Activated CD8-positive, alpha-beta memory T cell treated with anti-CD3 and anti-CD28 coated beads, Interleukin-2, amount 50 U/mL, for 24 hours (primary cell): ENCODE data around the gene MIER3.
"Not testable (repeated sequence)": the region's sequence is repeated elsewhere in the genome, so short reads cannot be mapped to it uniquely, and the experiment has no call there.

ENCODE experiments used
- DNase-seq: peaks from one replicate; pipeline ENCODE4 v3.0.0-alpha.2; 2020; ENCODE audit errors: extremely low read depth

MIER3 gene, protein sequence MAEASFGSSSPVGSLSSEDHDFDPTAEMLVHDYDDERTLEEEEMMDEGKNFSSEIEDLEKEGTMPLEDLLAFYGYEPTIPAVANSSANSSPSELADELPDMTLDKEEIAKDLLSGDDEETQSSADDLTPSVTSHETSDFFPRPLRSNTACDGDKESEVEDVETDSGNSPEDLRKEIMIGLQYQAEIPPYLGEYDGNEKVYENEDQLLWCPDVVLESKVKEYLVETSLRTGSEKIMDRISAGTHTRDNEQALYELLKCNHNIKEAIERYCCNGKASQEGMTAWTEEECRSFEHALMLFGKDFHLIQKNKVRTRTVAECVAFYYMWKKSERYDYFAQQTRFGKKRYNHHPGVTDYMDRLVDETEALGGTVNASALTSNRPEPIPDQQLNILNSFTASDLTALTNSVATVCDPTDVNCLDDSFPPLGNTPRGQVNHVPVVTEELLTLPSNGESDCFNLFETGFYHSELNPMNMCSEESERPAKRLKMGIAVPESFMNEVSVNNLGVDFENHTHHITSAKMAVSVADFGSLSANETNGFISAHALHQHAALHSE

DNA sequence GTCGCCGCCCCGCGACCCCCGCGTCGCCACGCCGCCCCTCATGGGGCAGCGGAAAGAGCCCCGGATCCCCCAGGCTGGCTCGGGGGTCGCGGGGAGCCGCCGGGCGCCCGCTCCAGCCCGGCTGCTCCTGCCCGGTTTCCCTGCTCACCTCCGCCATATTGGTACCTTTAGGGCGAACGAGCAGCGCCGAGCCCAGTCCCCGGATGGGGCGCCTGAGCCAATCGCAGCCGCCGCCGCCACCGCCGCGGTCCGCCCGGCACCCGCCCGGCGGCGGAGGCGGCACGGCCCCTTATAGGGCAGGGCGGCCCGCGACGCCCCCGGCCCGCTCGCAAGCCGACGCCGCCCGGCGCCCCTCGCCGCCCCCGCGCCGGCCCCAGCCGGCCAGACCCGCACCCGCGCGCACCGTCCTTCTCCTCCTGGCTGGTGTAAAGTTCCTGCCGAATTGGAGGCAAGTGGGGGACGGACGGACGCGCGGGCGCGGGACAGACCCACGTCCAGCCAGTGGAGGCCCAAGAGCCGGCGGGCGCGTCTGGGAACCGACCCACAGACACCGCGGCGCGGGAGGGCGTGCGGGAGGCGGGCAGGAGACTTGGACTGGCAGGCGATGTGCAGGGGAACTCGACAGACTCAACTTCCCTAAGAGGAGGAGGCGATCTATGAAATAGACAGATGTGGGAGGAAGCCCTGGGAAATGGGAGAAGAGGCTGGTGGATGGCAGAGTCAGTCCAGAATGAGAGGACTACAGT, at the start of gene MIER3:
Gene MIER3, minus strand, starts transcription at position 178 of the 746 bp plus-strand sequence. Its CDS starts 21 bp downstream, at position 157.
- DNase-seq: peak; percentile 44

DNA sequence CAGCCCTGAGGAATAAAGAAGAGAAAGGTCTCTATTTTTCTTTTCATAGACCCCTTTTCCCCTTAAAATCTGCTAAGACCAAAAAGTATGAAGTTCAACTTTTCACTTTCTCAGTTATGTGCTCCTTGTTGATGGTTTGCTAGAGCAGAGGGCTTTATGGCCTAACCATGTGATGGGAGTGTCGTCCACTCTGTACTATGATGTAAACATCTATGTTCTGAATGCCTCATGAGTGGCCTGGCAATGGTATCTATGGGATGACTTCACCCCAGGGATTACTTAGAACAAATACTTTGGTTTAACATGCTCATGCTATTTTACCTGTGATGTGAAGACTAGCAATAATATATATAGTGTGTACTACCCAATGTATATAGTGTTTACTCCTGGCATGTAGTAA, 43.7 kb upstream of the MIER3 start:
- no peak for DNase-seq

DNA sequence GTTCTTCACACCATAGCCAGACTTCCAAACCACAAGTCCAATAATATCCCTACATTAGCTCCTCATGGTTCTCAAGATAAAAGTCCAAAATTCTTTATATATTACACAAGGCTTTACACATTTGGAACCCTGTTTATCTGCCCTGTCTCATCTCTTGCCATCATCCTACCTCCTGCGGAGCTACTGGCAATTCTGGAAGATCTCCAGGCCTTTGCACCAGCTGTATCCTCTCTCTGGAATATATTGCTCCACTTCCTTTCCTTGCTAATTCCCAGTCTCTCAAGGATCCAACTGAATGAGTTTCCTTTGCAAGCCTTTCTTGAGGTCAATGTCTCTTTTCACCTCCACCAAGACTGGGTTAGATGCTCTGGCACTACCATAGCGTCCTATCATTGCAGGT, 41.3 kb upstream of the MIER3 start:
- DNase-seq: no peak

DNA sequence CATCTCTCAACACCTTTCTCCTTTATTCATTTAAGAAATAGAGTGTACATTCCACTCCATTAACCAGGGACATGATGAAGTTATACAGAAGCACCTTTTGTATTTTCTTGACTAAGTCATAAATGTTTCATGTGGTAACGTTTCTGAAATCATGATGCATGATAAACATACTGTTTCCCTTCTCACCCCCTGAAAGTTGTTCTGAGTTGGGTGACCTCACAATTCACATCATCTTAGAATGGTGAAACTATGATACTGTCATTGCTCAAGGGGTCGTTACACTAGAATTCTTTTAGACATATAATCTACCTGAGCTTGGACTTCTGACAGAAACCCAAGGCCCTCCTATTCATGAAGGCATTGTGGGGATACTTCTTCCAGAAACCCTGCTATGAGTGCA, 37.8 kb upstream of the MIER3 start:
- DNase-seq: no peak

DNA sequence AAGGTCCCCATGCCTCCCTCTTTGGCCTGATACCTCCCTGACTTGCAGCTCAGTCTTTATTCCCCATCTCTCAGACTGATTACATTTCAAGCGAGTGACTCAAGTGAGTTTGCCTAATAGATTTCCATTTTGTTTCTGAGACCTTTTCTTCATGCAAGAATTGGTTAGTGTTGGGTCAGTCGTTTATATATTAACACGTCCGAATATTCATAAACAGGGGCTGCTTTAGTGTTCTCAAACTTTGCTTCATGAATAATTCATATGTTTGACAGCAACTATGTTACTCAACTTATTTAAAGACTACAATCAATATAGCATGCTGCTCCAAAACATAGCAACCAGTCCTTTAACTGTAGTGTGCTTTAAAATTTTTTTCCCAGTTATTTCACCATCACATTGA, 36.6 kb upstream of the MIER3 start:
- DNase-seq: no peak

DNA sequence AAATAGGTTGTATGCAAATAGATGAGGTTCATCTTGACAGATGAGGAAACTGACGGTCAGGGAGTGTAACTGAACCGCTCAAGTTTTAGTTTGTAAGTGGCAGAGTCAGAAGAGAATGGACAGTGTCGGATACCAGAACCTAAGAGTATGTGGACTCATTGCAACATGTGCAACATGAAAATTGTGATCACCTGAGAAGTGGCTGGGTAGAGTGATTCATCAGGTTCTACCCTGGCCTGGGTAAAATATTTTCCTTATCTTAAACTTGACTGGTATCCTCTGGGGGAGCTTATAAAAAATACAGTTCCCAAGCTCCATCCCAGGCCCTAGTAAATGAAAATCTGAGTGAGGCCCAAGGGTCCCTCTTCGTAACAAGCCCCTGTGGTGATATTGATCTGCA, 35.2 kb upstream of the MIER3 start:
- DNase-seq: no peak

DNA sequence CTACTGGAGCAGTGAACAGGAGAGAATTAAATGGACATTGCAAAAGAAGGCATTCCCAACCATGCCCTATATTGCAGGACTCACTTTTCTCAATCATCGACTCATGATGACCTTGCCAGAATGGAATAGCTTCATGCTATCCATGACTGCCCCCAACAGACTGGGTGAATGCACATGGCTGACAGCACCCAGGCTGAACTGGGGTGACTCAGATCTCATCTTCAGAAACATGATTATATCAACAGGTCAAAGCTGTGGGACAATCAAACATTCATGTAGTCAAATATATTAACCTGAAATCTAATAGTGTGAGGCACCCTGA, 34.7 kb upstream of the MIER3 start:
- no peak for DNase-seq

DNA sequence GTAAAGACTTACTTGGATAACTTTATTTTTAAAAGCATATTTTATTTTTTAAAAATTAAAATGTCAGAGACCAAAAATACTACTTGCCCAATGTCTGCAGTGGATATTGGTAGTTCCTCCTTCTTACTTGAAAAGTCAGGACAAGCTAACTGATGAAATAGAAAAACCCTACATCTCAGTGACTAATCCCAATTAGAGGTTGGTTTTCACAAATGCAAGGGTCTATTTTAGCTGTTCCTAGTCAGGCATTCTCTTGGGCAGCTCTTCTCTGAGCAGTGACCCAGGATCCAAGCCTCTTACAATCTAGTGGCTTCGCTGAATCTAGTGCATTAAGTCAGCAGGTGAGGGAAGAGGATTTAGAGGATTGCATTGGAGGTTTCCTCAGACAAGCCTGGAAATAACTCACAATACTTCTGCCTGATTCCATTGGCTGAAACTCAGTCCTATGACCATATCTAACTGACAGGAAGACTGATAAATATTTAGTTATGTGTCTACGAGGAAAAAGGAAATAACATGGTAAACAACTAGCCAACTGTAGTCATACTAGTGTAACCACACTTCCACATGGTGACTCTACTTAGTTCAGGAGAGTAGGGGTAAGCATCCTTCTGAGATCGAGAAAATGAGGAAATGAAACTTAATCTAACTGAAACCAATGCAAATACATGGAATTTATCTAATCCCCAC, 34.2 kb upstream of the MIER3 start:
- DNase-seq: no peak

DNA sequence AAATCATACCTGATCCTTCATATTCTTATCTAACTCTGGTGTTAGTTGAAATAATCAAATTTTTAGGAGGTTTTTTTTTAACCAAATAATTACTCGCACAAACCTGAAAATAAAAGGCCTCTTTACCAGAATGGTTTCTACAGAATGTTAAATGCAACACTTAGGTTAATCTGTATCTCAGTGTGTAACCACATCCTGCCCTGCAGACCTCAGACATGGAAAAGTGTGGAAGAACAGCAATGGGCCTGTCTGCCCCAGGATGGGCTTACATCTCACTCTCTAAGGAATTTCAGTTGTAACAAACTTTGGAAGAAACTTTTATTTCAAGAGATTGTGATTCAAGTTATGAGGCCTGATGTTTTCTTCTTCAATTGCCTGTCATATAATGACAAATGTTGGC, 32.5 kb upstream of the MIER3 start:
- DNase-seq: no peak

DNA sequence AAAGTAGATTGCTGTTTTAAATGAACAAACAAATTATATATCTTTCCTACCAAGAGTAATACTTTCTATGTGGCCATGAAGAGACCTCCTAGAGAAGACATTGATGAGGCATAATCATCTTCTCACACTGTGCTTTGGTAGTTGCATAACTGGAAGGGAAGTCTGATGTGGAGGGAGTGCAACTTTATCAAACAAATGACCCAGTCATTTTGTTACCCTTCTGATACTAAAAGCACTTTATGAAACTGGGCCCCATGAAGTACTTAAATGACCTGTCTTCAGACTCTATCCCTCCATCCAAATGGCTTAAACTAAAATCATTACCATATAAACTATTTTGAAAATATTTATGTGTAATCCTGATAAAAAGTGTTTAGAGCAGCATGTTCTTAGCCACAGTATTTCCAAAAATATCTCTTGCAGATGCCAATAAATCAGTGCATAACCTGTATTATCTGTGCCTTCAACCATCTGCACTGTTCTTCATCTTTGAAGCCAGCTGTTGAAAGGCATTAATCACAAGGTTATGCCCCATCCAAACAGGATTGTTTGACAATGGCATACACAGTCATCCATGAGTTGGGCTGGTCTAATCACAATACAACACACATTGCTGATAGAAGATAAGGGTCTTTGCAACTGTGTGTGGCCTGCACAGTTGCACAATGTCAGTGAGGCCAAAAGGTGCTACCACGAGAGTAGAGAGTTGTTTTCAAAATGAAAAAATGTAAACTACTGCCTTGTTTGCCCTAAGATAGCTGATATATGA, 31.9 kb upstream of the MIER3 start:
- DNase-seq: no peak

DNA sequence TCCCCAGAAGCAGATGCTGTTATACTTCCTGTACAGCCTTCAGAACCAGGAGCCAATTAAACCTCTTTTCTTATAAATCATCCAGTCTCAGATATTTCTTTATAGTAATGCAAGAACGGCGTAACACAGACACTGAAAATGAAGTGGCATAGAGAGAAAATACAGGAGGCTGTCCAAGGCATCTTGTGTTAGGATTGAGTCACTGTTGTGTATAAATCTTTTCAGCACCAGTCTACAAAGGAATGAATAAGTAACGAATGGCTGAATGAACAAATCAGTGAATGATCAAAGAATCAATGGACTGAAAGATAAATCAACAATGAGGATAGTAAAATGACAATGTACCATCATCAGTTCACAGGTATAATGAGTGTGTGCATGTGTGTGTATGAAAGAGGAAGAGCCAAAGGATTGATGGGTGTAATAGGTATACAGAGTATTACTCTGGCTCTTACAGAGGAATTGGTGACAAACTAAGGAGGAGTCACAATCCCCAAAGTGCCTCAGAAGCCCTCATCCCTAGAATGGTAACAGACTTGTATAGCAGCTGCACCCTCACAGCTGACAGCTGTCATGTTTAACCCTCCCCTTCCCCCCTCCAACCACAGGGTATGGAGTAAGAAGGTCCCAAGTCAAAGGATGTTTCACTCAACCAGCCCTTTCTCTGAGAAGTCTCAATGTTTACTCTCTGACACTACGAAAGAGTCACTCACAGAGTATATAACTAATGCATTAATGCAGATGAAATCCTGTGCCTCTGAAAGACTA, 29.8 kb upstream of the MIER3 start:
- no peak for DNase-seq

DNA sequence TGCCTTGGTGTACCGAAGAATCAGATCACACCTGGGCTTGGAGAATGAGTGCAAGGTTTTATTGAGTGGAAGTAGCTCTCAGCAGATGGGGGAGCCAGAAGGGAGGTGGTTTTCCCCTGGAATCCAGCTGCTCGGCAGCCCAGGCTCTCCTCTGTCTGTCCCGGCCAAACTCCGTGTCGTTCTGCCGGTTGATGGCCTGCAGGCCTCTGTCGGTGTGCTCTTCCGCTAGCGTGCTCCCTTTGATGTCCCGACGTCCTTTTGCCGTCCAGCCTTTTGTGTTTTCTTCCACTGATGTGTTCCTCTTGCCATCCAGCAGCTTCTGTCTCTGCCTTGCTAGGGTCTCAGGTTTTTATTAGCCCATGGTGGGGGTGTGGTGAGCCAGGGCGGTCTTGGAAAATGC, 28.0 kb upstream of the MIER3 start:
- DNase-seq: no peak

DNA sequence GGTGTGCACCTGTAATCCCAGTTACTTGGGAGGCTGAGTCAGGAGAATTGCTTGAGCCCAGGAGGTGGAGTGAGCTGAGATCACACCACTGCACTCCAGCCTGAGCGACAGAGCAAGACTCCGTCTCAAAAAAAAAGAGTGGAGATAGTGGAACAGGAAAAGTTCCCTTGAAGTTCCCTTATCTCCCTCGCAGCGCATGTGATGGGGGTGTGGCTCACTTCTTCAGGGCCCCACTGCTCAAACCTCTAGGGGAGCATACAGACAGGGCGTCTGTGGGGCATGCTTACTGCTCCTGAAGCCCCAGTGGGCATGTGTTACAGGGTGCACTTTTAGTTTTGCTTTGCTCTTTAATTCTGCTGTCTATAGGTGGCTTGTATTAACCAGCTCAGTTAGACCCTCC, 27.6 kb upstream of the MIER3 start:
- not testable (repeated sequence) for DNase-seq

DNA sequence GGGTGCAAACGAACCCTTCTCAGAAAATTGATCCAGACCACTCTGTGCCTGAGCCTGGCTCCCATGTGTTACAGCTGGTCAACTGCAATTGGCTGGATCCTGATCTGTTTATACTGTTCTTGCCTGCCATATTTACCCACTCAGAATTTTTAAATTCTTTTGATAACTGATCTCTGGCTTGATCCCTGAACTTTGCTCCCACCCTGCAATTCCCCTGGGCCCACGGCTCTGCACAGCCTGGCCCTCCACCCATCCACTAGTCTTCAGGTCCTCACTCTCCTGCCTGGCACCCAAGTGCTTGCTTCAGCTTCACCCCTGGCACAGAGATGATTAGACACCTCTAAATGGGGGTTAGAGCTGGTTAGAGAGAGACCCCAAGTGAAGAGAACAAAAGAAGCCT, 25.9 kb upstream of the MIER3 start:
- DNase-seq: no peak

DNA sequence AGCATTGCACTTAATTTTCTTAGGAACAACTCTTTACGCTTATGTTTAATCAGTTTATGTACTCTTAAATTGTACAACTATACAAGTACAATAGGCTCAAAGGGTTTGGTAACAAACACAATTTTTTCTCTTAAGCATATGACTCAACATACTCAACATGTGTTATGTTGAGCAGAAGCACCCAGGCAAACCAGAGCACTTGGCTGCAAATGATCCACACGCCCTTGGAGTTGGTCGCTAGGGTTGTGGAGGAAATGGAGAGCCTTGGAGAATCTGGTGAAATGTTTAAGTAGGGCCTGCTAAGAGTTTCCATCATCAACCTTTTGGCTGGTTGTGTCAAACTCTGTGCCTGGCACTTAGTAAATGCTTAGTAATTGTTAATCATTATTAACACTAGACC, 25.1 kb upstream of the MIER3 start:
- no peak for DNase-seq

DNA sequence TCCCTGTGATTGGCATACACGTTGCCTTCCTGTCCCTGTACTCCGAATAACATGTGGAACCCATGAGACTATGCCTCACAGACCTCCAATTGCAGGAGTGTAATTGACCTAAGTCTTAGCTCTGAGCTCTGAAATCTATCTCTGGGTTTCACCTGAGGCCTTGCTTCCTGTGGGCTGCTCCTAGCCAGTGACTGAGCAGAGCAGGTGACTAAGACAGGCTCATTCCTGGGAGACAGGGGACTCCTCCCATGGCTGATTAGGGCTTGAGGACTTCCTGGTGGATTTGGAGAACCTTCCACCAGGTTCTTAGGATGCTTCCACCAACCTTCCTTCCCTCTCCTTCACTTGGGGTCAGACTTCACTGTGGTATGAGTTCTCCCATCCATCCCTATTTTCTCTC, 22.3 kb upstream of the MIER3 start:
- DNase-seq: no peak

DNA sequence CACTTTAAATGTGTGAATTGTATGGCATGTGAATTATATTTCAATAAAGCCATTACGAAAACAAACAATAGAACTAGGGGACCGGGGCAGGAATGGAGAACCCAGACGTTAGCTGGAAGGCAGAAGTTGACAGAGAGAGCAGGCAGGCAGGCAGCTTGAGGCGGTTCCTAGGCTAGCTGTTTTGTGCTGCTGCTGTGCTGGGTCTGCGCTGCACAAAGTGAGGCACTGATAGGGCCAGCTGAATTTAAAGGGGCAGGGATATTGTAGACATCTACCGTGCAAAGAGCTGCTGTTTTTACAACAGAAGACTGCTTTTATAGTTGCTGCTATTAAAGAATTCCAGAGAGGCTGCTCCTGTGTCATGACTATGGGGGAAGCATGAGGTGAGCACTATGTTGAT, 21.6 kb upstream of the MIER3 start:
- DNase-seq: no peak

DNA sequence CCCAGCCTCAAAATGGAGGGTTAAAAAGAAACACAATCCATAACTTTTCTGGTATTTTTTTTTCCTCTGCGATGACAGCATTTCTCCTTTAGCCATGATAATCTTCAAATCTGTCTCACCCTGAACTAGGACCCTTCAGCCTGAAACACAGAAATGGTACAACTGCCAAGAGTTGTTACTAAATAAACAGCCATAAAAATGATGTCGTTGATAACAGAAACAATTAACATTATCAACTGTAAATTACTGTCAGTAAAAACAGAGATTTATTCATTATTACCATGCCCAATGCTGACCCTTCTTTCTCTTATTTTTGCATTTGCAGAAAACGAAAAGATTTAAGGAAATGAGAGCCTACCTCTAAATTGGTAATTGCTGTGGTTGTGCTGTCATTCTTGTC, 19.4 kb upstream of the MIER3 start:
- DNase-seq: no peak

DNA sequence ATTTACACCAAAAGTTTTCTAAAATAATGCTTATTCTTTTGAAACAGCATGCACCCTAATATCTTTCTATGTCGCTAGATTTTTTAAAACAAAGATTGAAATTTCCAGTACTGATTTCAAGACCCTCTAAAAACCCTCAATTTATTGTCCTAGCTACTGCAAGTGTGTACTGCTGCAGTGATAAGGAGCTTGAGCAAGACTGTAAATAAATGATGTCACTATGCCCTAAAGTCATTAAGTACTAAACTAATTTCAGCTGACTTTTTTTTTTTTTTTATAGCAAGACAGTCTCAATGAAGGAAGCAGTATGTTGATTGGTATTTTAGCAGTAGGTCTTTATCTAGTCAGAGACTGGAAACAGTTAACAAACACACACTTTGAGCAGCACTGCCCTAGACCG, 12.2 kb upstream of the MIER3 start:
- no peak for DNase-seq

DNA sequence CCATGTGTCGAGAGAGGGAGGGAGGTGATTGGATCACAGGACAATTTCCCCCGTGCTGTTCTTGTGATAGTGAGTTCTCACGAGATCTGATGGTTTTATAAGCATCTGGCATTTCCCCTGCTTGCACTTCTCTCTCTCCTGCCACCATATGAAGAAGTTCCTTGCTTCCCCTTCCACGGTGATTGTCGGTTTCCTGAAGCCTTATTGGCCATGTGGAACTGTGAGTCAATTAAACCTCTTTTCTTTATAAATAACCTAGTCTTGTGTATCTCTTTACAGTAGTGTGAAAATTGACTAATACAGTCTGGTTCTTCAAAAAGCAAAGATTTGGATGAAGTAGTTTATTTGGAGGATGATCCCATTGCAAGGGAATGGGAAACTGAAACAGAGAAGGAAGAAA, 11.3 kb upstream of the MIER3 start:
- DNase-seq: no peak

DNA sequence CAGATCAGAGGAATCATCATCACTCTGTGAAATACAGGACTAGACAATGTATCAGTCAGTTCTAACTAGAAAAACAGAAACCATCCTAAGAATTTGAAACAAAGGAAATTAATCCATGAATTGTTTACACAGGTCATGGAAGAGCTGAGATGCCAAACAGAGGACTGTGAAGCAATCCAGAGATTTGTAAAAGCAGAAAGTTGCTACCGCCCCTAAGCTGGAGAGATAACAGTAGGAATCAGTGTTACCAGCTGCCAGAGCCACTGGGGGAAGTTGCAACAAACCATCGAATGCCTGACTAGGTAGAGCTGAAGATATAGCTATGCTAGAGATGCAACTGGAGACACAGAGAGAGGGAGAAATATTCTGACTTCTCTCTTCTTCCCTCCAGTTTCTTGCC, 10.4 kb upstream of the MIER3 start:
- no peak for DNase-seq
